NCI-H2171 treated with DMSO at 0.1 percent for 48 hours (cell line): ENCODE results near the gene THADA.
A peak's percentile ranks its signal among the peaks of the same experiment; 100 is the strongest.
"Not testable (repeated sequence)": the region's sequence is repeated elsewhere in the genome, so short reads cannot be mapped to it uniquely, and the experiment has no call there.

ENCODE experiments used
- DNase-seq: peaks from one replicate; lab custom pipeline; 2025; lab: John Stamatoyannopoulos, UW

Gene THADA

DNA sequence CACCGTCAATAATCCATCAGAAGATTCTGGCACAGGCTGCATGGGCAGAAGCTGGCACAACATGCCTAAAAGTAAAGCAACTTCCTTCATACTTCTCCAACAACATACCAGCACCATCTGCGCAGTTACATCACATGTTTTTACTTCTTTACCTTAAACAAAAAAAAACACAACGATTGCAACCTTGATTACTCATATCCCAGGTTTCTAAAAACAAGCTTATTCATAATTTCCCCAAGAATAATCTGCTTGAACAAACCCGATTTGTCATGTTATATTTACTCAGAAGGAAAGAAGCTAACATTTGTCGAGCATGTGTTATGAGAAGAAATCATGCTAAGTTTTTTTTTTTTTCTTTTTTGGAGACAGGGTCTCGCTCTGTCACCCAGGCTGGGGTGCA, 54.7 kb downstream of the THADA start:
- no peak for DNase-seq

DNA sequence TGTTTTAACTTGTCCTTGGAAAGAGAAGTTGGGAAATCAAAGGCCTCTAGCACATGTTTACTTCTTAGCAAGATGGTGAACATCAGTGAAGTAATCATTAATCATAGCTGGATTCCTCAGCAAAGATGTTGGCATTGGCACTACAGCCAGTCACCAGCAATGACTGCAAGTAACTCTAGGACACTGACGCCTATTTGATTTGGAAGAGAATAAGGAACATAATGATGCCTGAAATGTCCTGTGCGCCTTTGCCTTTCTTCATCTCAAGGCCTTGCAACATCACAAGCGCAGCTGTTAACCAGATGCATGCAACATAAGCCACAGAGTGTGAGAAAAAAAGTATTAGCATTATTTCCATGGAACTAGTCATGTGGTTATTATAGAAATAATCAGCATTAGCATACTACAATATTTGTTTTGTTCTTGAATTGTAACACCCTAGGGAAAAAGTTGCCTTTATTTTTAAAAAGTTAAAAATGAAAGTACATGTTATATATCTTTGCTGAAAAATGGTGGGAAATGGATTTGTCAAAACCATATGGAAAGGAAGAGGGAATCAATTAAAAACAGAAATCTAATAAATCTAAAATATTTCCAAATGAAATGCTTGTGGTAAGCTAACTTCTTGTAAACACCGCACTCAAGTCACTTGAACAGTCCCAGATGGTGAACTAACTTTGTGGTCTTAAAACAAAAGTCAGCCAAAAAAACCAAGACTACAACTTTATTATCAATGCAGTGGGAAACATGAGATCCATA, 55.6 kb downstream of the THADA start:
- DNase-seq: no peak

DNA sequence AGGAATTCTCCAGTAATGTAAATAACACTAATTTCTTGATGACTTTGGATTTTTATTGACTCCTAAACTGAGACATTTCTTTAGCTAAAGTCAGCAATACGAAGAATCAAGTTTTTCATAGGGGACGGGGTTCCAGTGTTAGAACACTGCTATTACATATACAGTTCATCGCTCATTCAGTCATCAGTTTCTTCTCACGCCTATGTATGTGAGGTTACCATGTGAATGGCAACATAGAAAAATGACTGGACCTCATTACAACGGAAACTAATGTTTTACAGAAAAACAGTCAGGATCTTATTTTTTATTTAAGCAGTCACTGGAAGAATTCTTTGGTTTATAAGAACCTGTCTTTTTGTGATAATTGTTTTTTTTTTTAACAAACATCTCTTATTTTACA, 56.4 kb downstream of the THADA start:
- DNase-seq: no peak

DNA sequence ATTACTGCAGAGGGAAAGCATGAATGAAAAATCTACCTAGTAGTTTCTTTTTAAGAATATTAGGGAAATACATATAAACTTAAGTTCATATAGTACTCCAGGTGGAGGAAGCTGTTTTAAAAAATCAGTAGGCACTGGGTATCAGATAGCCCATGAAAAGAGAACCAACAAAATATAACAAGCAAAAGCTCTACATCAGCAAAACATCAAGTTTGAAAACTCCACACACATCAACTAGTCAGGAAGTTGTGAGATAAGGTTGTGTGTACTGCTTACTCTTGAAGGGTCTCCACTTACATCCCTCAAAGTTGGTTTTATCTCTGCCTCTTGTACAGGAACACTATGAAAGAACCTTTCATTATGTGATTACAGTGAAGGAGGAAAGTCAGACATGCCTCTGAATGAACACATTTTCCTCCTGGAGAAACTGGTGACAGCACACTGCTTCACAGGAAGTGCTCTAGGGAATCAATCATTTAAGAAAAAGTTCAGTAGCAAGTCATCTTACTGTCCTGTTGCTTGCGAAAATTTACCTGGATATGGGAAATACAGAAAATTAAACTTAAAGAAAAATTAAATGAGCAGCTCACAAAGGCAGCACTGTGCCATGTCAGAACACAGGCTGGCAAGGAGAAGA, 57.7 kb downstream of the THADA start:
- DNase-seq: no peak

DNA sequence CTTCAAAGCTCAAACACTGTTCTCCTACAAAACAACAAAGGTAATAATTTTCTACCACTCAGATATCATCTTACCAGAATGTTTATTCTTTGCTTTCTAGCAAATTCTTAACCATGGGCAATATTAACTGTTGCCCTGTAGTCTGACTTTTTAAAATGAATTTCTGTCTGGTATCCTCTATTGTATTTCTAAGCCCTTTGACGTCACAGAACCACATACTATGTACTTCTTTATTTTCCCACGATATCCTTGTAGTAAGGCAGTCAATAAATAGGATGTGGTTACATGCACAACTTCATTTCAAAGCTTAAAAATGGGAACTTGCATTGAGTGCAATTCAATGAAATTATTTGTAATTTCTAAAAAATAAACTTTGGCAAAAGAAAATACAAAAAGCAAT, 58.7 kb downstream of the THADA start:
- no peak for DNase-seq

DNA sequence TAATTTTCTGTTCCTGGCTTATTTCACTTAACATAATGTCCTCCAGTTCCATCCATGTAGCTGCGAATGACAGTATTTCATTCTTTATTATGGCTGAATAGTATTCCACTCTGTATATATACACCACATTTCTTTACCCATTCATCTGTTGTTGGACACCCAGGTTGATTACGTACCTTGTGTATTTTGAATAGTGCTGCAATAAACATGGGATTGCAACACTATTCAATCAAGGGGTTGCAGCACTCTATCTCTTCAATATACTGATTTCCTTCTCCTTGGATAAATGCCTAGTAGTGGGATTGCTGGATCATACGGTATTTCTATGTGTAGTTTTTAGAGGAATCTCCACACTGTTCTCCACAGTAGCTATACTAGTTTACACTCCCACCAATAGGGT, 61.3 kb downstream of the THADA start:
- no peak for DNase-seq

DNA sequence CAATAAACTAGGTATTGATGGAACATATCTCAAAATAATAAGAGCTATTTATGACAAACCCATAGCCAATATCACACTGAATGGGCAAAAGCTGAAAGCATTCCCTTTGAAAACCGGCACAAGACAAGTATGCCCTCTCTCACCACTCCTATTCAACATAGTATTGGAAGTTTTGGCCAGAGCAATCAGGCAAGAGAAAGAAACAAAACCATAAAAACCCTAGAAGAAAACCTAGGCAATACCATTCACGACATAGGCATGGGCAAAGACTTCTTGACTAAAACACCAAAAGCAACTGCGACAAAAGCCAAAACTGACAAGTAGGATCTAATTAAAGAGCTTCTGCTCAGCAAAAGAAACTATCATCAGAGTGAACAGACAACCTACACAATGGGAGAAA, 63.3 kb downstream of the THADA start:
- DNase-seq: not testable (repeated sequence)

DNA sequence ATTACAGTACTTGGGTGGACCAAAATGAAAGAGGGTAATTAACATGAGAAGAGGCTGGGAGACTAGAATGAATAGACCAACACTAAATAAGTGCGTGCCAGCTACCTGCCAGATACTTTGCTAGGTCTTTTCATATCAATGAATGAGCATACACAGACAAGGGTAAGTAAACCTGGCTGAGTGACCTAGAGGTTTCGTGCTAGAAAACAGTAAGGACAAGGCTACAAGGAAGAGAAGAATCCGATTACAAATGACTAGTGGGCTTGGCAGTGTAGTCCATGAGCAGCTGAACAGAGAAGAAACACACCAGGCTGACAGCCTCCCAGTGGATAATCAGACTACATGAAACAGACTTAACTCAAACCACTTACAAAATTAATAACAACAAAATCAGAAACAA, 64.6 kb downstream of the THADA start:
- no peak for DNase-seq

DNA sequence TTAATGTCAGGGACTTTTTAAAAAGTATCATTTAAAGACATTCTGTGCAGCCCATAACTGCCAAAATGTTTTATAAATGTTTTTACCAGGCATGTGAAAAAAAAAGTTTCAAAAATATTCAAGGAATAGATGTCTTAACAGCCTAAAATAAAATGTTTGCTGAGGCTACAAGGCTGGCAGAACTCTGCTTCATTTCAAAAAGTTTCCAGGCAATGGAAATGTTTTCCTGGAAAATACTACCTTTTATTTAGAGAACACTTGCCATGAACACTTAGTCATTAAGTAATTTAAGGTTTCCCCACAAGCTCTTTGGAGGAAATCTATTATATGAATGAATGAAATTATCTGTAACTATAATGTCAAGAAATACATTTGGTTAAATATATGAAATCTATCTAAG, 68.8 kb downstream of the THADA start:
- no peak for DNase-seq

DNA sequence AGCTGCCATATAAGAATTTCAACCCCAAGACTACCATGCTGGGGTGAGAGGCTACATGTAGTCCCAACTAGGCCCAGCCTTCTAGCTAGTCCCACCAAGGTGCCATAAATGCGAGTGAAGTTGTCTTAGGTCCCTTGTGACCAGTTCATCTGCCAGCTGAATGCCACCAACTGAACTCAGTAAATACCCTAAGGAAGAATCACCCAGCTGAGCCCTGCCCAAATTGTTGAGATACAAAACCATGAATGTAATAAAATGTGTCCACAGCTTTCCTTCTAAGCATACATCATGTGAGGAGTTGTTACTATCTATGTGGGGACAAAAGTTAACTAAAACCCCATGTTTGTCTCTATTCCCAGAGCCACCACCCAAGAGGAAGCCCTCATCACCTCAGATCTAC, 70.3 kb downstream of the THADA start:
- DNase-seq: no peak

DNA sequence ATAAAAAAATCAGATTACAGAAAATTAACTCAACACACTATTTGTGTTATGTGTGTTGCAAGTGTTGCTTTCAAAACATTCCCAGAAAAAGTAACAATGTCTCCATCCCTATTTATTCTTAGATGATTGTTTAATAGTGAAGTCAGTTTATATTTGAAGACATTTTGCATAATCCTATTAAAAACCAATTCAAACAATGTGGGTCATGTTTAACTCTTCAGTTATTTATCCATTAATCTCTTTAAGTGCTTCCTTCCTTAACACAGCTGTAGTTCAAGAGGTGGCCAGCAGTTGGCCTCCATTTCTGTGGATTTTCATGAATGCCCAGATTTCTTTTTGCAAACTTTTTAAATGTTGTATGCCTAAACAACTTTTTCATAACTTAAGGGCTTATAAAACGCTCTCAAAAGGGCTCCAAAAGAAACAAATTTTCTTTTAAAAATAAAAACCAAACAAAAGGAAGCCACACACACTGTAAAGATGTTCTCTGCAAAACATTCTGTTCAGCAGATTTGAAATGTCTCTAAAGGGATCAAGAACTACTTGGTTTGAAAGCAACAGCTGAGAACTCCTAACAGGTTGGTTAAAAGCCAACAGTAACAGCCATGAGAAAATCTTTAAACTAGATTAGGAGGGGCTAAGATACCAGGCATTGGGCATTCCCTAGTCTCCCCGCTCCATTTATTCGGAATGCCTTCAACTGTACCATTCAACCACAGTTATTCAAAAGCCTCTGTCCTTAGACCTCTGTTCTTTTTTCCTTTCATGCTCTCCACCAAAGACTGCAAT, 71.5 kb downstream of the THADA start:
- no peak for DNase-seq

DNA sequence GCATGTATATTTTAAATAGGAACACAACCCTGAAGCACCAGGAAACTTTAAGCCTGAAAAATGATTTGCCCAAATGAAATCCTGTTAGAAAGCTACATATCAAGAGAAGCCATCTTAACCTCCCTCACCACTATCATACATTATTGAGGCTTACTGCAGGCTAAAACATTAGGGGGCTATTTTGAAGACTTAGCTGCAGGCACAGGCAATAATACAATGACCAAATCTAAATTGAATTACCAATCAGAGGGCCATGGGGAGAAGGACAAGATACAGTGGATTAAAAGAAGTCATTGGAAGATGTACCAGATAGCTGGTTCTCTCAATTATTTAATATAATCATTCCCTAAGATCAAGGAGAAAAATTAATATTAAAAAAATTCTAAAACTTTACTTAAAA, 73.7 kb downstream of the THADA start:
- DNase-seq: no peak

DNA sequence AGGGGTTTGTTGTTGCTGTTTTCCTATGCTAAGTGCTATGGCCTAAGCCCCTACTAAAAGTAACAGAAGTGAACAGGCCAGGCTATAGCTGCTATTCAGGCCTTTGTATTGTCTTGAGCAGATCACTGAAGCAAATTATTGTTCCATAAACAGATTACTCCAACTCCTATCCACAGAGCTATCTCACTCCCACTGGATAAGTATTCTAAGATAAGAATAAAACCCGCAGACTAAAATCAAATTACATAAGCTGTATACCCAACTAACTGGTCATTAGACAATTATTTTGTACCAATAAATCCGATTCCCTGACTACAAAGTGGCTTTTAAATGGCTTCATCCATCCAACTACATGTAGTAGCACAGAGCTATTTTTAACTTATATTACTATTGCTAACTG, 74.3 kb downstream of the THADA start:
- no peak for DNase-seq

DNA sequence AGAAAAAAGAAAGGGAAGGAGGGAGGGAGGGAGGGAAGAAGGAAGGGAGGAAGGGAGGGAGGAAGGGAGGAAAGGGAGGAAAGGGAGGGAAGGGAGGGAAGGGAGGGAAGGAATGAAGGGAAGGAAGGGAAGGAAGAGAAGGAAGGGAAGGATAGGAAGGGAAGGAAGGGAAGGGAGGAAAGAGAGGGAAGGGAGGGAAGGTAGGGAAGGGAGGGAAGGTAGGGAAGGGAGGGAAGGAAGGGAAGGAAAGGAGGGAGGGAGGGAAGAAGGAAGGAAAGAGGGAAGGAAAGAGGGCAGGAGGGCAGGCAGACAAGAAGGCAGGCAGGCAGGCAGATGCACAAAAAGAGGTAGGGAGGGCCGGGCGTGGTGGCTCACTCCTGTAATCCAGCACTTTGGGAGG, 74.9 kb downstream of the THADA start:
- DNase-seq: no peak

DNA sequence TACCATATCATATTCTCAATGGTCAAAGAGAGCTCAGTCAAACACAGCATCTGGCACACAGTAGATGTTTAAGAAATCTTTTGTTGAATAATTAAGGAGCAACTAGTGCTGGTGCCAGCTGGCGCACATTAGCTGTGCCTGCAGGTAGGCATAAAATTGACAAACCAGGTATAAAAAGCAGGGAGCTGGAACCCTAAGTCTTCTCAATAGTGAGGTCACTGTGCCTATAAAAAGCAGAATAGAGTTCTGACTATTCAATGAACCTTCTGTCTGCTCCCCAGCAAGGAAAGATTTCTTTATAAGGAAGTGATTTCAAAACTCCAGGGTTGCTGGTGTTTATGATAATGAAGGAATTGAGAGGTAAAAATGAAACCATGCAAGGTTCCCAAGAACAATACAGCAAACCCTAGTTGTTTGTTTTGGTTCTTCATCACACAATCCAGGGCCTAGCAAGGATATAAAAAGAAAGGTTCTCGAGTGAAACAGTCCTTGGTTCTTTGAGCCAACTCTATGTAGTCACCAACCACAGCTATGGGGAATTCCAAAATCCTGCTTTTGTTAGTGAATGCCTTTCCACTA, 76.1 kb downstream of the THADA start:
- peak; percentile 6 for DNase-seq

DNA sequence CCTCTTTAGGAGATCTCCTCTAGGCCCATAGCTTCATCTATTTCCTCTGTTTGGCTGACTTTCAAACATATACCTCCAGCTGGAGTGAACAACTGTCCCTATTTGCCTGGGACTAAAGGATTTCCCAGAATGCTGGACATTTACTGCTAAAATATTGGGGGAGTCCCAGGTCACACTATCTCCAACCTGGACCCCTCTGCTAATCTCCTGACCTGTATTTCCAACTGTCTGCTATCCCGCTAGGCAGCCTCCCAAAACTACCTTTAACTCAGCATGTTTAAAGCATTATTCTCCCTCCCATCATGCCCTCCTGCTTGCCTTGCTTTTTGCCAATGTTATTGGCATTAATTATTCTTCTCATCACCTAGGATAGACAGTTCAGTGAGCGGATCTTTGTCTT, 77.1 kb downstream of the THADA start:
- DNase-seq: no peak

DNA sequence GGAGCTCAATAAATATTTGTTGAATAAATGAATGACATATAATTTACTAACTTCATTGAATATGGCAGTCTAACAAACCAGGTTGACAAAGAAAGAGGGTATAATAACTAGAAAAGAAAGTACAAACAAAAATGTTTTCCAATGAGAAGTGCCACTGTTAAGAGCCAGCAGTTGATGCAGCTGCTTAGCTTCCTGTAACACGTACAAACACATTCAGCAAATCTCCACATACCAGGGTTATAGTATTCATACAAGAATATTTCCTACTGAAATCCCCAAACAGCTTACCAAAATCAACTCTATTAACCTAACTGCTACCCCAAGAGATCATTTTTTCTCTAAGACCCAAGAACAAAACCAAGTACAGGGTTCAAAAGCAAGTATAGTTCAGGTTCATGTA, 77.7 kb downstream of the THADA start:
- no peak for DNase-seq

DNA sequence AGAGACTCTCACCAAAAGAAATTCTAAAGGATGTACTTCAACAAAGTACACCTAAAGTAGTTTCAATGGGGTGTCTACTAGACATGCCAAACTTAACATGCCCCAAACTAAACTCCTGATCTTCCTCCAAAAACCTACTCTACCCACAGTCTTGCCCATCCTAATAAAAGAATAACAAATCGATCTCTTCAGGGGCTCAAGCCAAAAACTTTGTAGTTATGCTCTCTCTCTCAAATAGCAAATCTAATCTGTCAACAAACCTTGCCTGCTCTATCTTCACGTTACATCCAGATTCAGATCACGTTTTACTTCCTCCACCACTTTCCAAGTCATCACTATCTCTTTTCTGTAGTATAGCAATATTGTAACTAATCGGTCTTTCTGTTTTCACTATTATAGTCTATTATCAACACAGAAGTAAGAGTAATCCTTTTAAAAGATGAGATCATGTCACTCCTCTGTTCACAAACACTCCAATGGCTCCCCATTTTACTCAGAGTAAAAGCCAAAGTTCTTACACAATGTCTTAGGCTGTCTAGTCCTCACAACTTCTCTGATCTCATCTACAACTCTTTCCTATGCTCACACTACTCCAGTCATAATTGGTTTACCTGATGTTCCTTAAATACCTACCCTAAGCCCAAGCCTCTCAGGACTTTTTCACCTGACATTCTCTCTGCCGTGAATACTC, 79.9 kb downstream of the THADA start:
- no peak for DNase-seq

DNA sequence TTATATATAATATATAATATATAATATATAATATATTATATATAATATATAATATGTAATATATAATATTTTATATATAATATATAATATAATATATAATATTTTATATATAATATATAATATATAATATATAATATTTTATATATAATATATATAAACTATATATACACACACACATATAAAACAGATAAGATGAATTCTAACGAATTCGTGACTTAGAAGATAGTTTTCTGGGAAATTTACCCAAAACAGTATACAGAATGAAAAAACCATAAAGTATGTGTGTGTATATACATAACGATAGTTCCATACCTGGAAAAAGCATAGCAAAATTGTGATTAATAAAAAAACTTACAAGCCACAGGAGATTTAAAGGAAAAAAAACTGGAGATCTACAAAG, 80.6 kb downstream of the THADA start:
- DNase-seq: no peak

DNA sequence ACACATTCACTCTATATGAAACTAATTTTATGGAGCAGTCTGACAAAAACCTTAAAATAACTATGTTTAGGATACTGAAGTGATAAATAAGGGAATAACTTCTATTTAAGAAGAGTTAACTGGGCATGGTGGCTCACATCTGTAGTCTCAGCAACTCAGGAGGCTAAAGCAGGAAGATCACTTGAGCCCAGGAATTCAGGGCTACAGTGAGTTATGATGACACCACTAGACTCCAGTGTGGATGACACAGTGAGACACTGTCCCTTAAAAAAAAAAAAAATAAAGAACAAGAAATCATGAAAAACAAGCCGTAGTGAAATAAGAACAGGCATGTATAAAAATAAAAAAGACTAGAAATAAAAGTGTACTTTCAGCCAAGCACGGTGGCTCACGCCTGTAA, 82.0 kb downstream of the THADA start:
- no peak for DNase-seq

DNA sequence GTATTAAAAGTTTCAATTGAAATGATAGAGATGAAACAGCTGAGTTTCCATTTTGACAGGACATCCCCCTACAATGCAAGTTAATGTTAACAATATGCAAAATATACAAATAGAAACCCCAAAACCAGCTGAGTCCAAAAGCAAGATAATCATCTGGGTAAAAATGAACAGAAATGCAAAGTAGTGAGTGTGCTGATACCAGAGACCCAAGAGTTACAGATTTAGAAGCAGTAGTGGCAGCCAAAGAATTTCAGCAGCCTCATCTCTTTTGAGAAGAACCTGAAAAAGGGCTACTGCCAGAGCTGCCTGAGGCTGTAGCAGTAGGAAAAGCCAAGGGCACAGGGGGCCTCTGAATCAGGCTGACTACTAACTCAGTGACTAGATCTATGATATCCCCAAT, 82.6 kb downstream of the THADA start:
- DNase-seq: no peak

DNA sequence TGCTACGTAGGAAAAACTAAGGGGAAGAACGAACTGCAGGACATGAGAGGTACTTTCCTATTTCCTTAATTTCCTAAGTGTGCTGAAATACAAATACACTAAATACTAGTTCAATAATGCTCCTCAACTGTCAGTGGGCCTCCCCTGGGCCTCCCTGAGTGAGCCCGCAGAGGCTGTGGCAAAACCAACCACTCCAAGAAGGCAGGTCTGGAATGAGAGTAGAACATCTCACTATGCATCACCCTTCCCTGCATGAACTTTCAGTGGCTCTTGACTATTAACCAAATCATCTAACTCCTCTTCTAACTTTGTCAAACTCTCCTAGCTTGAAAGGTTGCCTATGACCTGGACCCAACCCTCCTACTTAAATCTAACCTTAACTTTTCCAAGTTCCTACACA, 84.6 kb downstream of the THADA start:
- no peak for DNase-seq
